Suprapubic skin (tissue), 4 donors: ENCODE measurements around the gene EEA1. TPM values are rescaled to one million over a fixed set of nuclear protein-coding genes. Genes with fewer than 3 reads are reported as not detected.

Source experiments
- DNase-seq, 2 donors: peaks; one replicate each; pipeline ENCODE4 v3.0.0-alpha.2; 2019; ENCODE audit warnings: low spot score in 2 of 2
- H3K27ac ChIP-seq: fragments of 200-600 bp; sonication (generic); one replicate; pipeline ENCODE4 v1.5.1; 2019
- H3K27me3 ChIP-seq: fragments of 200-600 bp; sonication (generic); one replicate; pipeline ENCODE4 v1.5.1; 2019
- H3K36me3 ChIP-seq: fragments of 200-600 bp; sonication (generic); one replicate; pipeline ENCODE4 v1.5.1; 2019
- H3K4me1 ChIP-seq: fragments of 200-600 bp; sonication (generic); one replicate; pipeline ENCODE4 v1.5.1; 2019
- H3K4me3 ChIP-seq: fragments of 200-600 bp; sonication (generic); one replicate; pipeline ENCODE4 v1.5.1; 2019; ENCODE audit warnings: mild to moderate bottlenecking
- H3K9me3 ChIP-seq: fragments of 200-600 bp; sonication (generic); one replicate; pipeline ENCODE4 v1.5.1; 2019
- EP300 ChIP-seq: sonication (generic); formaldehyde crosslinking; IDR thresholded peaks from one replicate; pipeline ENCODE4 v1.6.1; 2017; ENCODE audit warnings: antibody characterized with exemption
- POLR2A ChIP-seq, 2 donors: fragments of 450-650 bp; IDR thresholded peaks; one replicate each; pipeline ENCODE4 v1.6.1; 2017; ENCODE audit warnings: antibody characterized with exemption in 2 of 2, mild to moderate bottlenecking in 2 of 2, moderate library complexity in 2 of 2
- POLR2AphosphoS5 ChIP-seq, 3 donors: sonication (generic); formaldehyde crosslinking; IDR thresholded peaks; one replicate each; pipeline ENCODE4 v1.6.1; 2017; ENCODE audit warnings: antibody characterized with exemption in 3 of 3
- WGBS: methylation state at CpG from one replicate; pipeline ENCODE4 v1.1.5; 2018; 5-methylcytosine and 5-hydroxymethylcytosine counted together
- total RNA-seq, 4 donors: library from RNA; depleted of rRNA; stranded (reverse); fragments of >200 nt; gene quantifications; one replicate each; pipeline ENCODE4 v1.1.0, GENCODE V29; 2016
- TF ChIP-seq, protein P1 (sequence below), 2 donors: fragments of 200-600 bp in 1 of 2; fragments of 450-650 bp in 1 of 2; sonication (generic) in 1 of 2; IDR thresholded peaks; one replicate each; pipeline ENCODE4 v1.5.1; 2016 to 2019; ENCODE audit warnings: antibody characterized with exemption in 2 of 2, mild to moderate bottlenecking in 1 of 2, moderate library complexity in 1 of 2

EEA1 gene
- total RNA-seq, 4 donors from 2014 or later: 17.9 to 55.0 (median 23.2) TPM

- no peak for DNase-seq
- no peak for TF ChIP-seq POLR2A (IDR thresholded peaks at IDR 0.05)
- no peak for TF ChIP-seq POLR2AphosphoS5 (IDR thresholded peaks at IDR 0.05)
- TF ChIP-seq, protein P1, sequence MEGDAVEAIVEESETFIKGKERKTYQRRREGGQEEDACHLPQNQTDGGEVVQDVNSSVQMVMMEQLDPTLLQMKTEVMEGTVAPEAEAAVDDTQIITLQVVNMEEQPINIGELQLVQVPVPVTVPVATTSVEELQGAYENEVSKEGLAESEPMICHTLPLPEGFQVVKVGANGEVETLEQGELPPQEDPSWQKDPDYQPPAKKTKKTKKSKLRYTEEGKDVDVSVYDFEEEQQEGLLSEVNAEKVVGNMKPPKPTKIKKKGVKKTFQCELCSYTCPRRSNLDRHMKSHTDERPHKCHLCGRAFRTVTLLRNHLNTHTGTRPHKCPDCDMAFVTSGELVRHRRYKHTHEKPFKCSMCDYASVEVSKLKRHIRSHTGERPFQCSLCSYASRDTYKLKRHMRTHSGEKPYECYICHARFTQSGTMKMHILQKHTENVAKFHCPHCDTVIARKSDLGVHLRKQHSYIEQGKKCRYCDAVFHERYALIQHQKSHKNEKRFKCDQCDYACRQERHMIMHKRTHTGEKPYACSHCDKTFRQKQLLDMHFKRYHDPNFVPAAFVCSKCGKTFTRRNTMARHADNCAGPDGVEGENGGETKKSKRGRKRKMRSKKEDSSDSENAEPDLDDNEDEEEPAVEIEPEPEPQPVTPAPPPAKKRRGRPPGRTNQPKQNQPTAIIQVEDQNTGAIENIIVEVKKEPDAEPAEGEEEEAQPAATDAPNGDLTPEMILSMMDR (IDR thresholded peaks at IDR 0.05): no peak
- no peak for TF ChIP-seq EP300
- 91% methylated on average over 3 of the region's 3 CpGs for WGBS
- H3K9me3 ChIP-seq: no peaks in the 10 kb centered on the region
- H3K4me3 ChIP-seq: no peak overlapping the region
- H3K36me3 ChIP-seq: peaks cover 15% of the 10 kb centered on the region
- no peaks in the 10 kb centered on the region for H3K4me1 ChIP-seq
- H3K27ac ChIP-seq: no peak overlapping the region
- no peaks in the 10 kb centered on the region for H3K27me3 ChIP-seq
Observed at GRCh38 chr12:92848740-92849139, 80.4 kb downstream of the EEA1 start.

GRCh38 chr12:92847368-92847767 is 81.7 kb downstream of the EEA1 start:
- 68% methylated on average over 1 of the region's 1 CpG for WGBS
- Histone ChIP-seq H3K27me3 (no peaks in the 10 kb centered on the region), H3K9me3 (no peaks in the 10 kb centered on the region), H3K36me3 (peaks cover 15% of the 10 kb centered on the region), H3K4me1 (no peaks in the 10 kb centered on the region), H3K27ac (no peak overlapping the region), H3K4me3 (no peak overlapping the region)
- no peak for TF ChIP-seq EP300
- TF ChIP-seq, protein P1 (IDR thresholded peaks at IDR 0.05): no peak
- TF ChIP-seq POLR2AphosphoS5 (IDR thresholded peaks at IDR 0.05): no peak
- TF ChIP-seq POLR2A (IDR thresholded peaks at IDR 0.05): no peak
- DNase-seq: no peak

DNA sequence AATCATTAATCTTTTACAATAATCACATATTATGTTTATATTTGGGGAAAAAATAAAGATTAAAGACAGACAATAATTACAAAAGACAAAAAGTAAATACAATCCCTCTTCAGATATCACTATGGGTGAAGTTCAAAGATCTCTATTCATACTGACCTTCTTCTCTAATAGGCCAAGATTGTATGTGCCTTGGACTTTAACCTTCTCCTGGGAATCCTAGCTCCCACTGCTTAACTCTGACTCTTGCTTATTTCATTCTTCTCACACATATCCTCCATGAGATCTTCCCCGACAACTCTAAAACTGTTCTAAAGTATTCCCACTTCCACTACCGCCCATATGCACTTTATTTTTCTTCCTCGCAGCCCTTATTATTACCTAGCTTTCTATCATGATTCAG is 83.8 kb downstream of the EEA1 start:
- Histone ChIP-seq H3K27me3 (no peaks in the 10 kb centered on the region), H3K36me3 (peaks cover 25% of the 10 kb centered on the region), H3K9me3 (no peaks in the 10 kb centered on the region), H3K4me3 (no peak overlapping the region), H3K4me1 (no peaks in the 10 kb centered on the region), H3K27ac (no peak overlapping the region)
- 98% methylated on average over 3 of the region's 3 CpGs for WGBS
- TF ChIP-seq POLR2AphosphoS5 (IDR thresholded peaks at IDR 0.05) (no peak), POLR2A (IDR thresholded peaks at IDR 0.05) (no peak)
- TF ChIP-seq, protein P1 (IDR thresholded peaks at IDR 0.05): no peak
- no peak for DNase-seq

- Histone ChIP-seq H3K4me3 (no peak overlapping the region), H3K4me1 (no peaks in the 10 kb centered on the region), H3K27me3 (no peaks in the 10 kb centered on the region), H3K36me3 (peaks cover 19% of the 10 kb centered on the region), H3K27ac (no peak overlapping the region), H3K9me3 (no peaks in the 10 kb centered on the region)
- WGBS: 82% methylated on average over 1 of the region's 1 CpG
- TF ChIP-seq, protein P1 (IDR thresholded peaks at IDR 0.05): no peak
- no peak for TF ChIP-seq POLR2AphosphoS5 (IDR thresholded peaks at IDR 0.05)
- TF ChIP-seq POLR2A (IDR thresholded peaks at IDR 0.05): no peak
- TF ChIP-seq EP300: no peak
- no peak for DNase-seq
Observed at GRCh38 chr12:92844151-92844763, 84.8 kb downstream of the EEA1 start.

- H3K4me3 ChIP-seq: no peak overlapping the region
Observed at GRCh38 chr12:92829686-92830282, 99.3 kb downstream of the EEA1 start.

More at GRCh38 chr12:92829686-92830282, 99.3 kb downstream of the EEA1 start:
- no peaks in the 10 kb centered on the region for H3K27me3 ChIP-seq
- H3K9me3 ChIP-seq: no peaks in the 10 kb centered on the region
- WGBS: 93% methylated on average over 7 of the region's 7 CpGs
- H3K36me3 ChIP-seq: peaks cover 30% of the 10 kb centered on the region
- H3K4me1 ChIP-seq: no peaks in the 10 kb centered on the region
- TF ChIP-seq, protein P1 (IDR thresholded peaks at IDR 0.05): no peak
- TF ChIP-seq POLR2A (IDR thresholded peaks at IDR 0.05) (no peak), EP300 (no peak), POLR2AphosphoS5 (IDR thresholded peaks at IDR 0.05) (no peak)
- no peak for DNase-seq
- no peak overlapping the region for H3K27ac ChIP-seq
